PC-9 (cell line): Measurements from ENCODE around the gene ATP2B1.

ENCODE experiments used
- EZH2 ChIP-seq: fragments of 200-600 bp; sonication (generic); IDR thresholded peaks from 2 replicates; pipeline ENCODE4 v1.8.0; 2017; ENCODE audit warnings: antibody characterized with exemption, low read depth
- TF ChIP-seq, protein P1 (sequence below): fragments of 200-600 bp; sonication (generic); conservative IDR thresholded peaks from 2 replicates; pipeline ENCODE4 v1.6.1; 2017; ENCODE audit warnings: mixed run types, antibody characterized with exemption, mild to moderate bottlenecking, moderate library complexity

DNA sequence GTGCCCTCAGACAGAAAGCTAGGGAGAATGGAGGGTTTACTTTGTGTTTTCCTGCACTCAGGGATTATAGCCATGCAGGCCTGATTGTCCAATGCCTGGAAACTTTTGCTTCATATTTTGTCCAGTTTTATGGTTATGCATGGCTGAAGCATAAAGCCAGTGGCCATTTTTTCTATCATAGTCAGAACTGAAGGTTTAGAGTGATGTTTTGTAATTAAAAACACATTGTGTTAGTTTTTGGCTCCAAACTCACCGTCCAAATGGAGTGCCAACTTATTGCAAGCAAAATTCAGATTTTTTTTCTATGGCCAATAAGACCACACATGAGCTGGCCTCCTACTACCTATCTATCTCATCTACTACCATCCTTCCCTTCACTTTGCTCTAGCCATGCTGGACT is 40.2 kb upstream of the ATP2B1 start:
- TF ChIP-seq, protein P1, sequence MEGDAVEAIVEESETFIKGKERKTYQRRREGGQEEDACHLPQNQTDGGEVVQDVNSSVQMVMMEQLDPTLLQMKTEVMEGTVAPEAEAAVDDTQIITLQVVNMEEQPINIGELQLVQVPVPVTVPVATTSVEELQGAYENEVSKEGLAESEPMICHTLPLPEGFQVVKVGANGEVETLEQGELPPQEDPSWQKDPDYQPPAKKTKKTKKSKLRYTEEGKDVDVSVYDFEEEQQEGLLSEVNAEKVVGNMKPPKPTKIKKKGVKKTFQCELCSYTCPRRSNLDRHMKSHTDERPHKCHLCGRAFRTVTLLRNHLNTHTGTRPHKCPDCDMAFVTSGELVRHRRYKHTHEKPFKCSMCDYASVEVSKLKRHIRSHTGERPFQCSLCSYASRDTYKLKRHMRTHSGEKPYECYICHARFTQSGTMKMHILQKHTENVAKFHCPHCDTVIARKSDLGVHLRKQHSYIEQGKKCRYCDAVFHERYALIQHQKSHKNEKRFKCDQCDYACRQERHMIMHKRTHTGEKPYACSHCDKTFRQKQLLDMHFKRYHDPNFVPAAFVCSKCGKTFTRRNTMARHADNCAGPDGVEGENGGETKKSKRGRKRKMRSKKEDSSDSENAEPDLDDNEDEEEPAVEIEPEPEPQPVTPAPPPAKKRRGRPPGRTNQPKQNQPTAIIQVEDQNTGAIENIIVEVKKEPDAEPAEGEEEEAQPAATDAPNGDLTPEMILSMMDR, result no peak
- TF ChIP-seq EZH2, result no peak
